GM12878 (cell line): ENCODE data around the gene EPHB2. TPM values are rescaled to one million over a fixed set of nuclear protein-coding genes. Genes with fewer than 3 reads are reported as not detected.

Source experiments
- ATAC-seq: fragments of 200-7000 bp; cut with Tn5 transposase; 3 replicates; pipeline ENCODE4 v1.9.1; 2020; ENCODE audit warnings: mild to moderate bottlenecking, moderate library complexity
- BruUV-seq: library from RNA; stranded (reverse); fragments of 400-500 nt; replicated peaks from 2 replicates; lab custom pipeline; 2021; lab: Mats Ljungman, UMichigan
- CTCF ChIA-PET: fragments of 300-600 bp; sonication (Branson Sonifier 250); formaldehyde crosslinking; extraction: SDS; loops from one replicate; lab custom pipeline; 2021; ENCODE audit warnings: inconsistent platforms; lab: Yijun Ruan, JAX
- POLR2A ChIA-PET: fragments of 350-600 bp; formaldehyde crosslinking; extraction: SDS; loops from one replicate; lab custom pipeline; 2021; ENCODE audit warnings: inconsistent platforms; lab: Charles Lee
- RAD21 ChIA-PET: fragments of 300-600 bp; sonication (Branson Sonifier 250); formaldehyde crosslinking; loops from one replicate; lab custom pipeline; 2023; ENCODE audit warnings: antibody characterized with exemption; ENCODE audit not compliant: unreplicated experiment; lab: Charles Lee
- SMC1A ChIA-PET: fragments of 300-600 bp; sonication (Branson Sonifier 250); formaldehyde crosslinking; loops from one replicate; lab custom pipeline; 2023; ENCODE audit not compliant: unreplicated experiment, uncharacterized antibody; lab: Charles Lee
- DNase-seq: peaks from one replicate; pipeline ENCODE4 v3.0.0-alpha.2; 2011; ENCODE audit warnings: low read depth, low spot score
- FAIRE-seq: peaks from 3 replicates; lab custom pipeline; 2011; peaks lifted over from hg19 to GRCh38; lab: Jason Lieb, UNC
- H2AFZ ChIP-seq: 2 replicates; pipeline ENCODE4 v1.6.0; 2011; ENCODE audit warnings: low read depth, low read length, control low read depth; ENCODE audit not compliant: control insufficient read depth
- H3K27ac ChIP-seq: 2 replicates; pipeline ENCODE4 v1.5.1; 2011; ENCODE audit warnings: control low read depth; ENCODE audit not compliant: control insufficient read depth, insufficient read depth
- H3K27me3 ChIP-seq, 2 experiments: replicated peaks in 1 of 2; 2 replicates each; pipeline versions ENCODE4 v1.6.0 to v1.6.1; 2011; ENCODE audit warnings: low read length in 1 of 2; ENCODE audit not compliant: control insufficient read depth in 2 of 2, insufficient read depth in 2 of 2
- H3K36me3 ChIP-seq, 2 experiments: 2 replicates each; pipeline ENCODE4 v1.5.1; 2011; ENCODE audit warnings: low read length in 1 of 2; ENCODE audit not compliant: control insufficient read depth in 2 of 2, insufficient read depth in 2 of 2
- H3K4me1 ChIP-seq: 2 replicates; pipeline ENCODE4 v1.6.1; 2011; ENCODE audit warnings: mild to moderate bottlenecking, low read length, moderate library complexity, mixed read lengths; ENCODE audit not compliant: control insufficient read depth, insufficient read depth
- H3K4me2 ChIP-seq: 2 replicates; pipeline ENCODE4 v1.6.0; 2011; ENCODE audit warnings: control low read depth; ENCODE audit not compliant: control insufficient read depth, insufficient read depth
- H3K4me3 ChIP-seq: fragments of 200-600 bp; sonication (generic); 2 replicates; pipeline ENCODE4 v1.5.1; 2016
- H3K79me2 ChIP-seq: 2 replicates; pipeline ENCODE4 v1.6.0; 2011; ENCODE audit warnings: low read length; ENCODE audit not compliant: control insufficient read depth, insufficient read depth
- H3K9ac ChIP-seq: 2 replicates; pipeline ENCODE4 v1.8.0; 2011; ENCODE audit warnings: low read length, control low read depth, mixed read lengths; ENCODE audit not compliant: control insufficient read depth, insufficient read depth
- H3K9me3 ChIP-seq: replicated peaks from 3 replicates; pipeline ENCODE4 v1.5.1; 2011; ENCODE audit warnings: mild to moderate bottlenecking, low read length; ENCODE audit not compliant: control insufficient read depth, insufficient read depth
- H4K20me1 ChIP-seq: 2 replicates; pipeline ENCODE4 v1.6.0; 2011; ENCODE audit not compliant: control insufficient read depth, insufficient read depth
- HDAC6 ChIP-seq: fragments of 200-600 bp; sonication (generic); IDR thresholded peaks from one replicate; pipeline ENCODE4 v1.8.0; 2017; ENCODE audit warnings: antibody characterized with exemption; ENCODE audit not compliant: unreplicated experiment
- NBN ChIP-seq: fragments of 450-650 bp; IDR thresholded peaks from 2 replicates; pipeline ENCODE4 v1.6.1; 2016
- NR2F1 ChIP-seq: fragments of 450-650 bp; conservative IDR thresholded peaks from 2 replicates; pipeline ENCODE4 v1.6.1; 2017; ENCODE audit warnings: mild to moderate bottlenecking
- SIX5 ChIP-seq: IDR thresholded peaks from 2 replicates; pipeline ENCODE4 v1.6.1; 2011; ENCODE audit warnings: mild to moderate bottlenecking, low read depth, low read length, moderate library complexity; ENCODE audit not compliant: severe bottlenecking
- TAF1 ChIP-seq: IDR thresholded peaks from 2 replicates; pipeline ENCODE4 v1.6.1; 2011; ENCODE audit warnings: mild to moderate bottlenecking, low read depth, low read length, borderline replicate concordance
- YBX1 ChIP-seq: fragments of 450-650 bp; IDR thresholded peaks from 2 replicates; pipeline ENCODE4 v1.6.1; 2016; ENCODE audit warnings: antibody characterized with exemption
- ZNF24 ChIP-seq: fragments of 450-650 bp; IDR thresholded peaks from 2 replicates; pipeline ENCODE4 v1.6.1; 2017; ENCODE audit warnings: antibody characterized with exemption, mild to moderate bottlenecking
- WGBS: methylation state at CpG from one replicate; pipeline ENCODE4 v1.1.6; 2016; ENCODE audit warnings: low lambda C conversion rate; ENCODE audit not compliant: insufficient replicate concordance, insufficient coverage; ENCODE audit errors: missing lambda C conversion rate; 5-methylcytosine and 5-hydroxymethylcytosine counted together
- in situ Hi-C: fragments of 300-500 bp; cut with MboI; formaldehyde crosslinking; loops from 9 replicates; pipeline ENCODE4 v1.14.3; 2018; ENCODE audit warnings: mixed read lengths
- intact Hi-C: fragments of 100-400 bp; cut with micrococcal nuclease; formaldehyde crosslinking; loops from one replicate; pipeline ENCODE4 v1.14.2; 2022; ENCODE audit not compliant: unreplicated experiment
- polyA plus RNA-seq, 11 experiments: library from polyadenylated mRNA; depleted of rRNA in 4 of 11; unstranded in 6 of 11; stranded (reverse) in 5 of 11; fragments of >200 nt; fragmentation: Nextera tagmentation in 4 of 11; fragmentation: Illumina TruSeq in 1 of 11; extraction: Ambion mirVana in 4 of 11; extraction: Trizol in 1 of 11; gene quantifications; 1 replicate in 1 of 11; 2 replicates in 10 of 11; pipeline versions ENCODE4 v1.2.1 to v1.2.3, GENCODE V29; 2011 to 2016; ENCODE audit warnings: inconsistent platforms in 2 of 11, missing spikeins in 2 of 11, low read depth in 1 of 11
- total RNA-seq, 4 experiments: library from RNA; depleted of rRNA in 3 of 4; stranded (reverse); fragments of >200 nt in 3 of 4; fragmentation: Illumina TruSeq in 1 of 4; extraction: Trizol in 1 of 4; gene quantifications; 2 replicates each; pipeline versions ENCODE4 v1.2.1 to v1.2.3, GENCODE V29; 2013 to 2021
- TF ChIP-seq, protein P1 (sequence below): IDR thresholded peaks from 2 replicates; pipeline ENCODE4 v1.6.1; 2011; ENCODE audit warnings: mild to moderate bottlenecking, low read depth, low read length, moderate library complexity; ENCODE audit not compliant: insufficient replicate concordance

EPHB2 gene
- total and polyA plus RNA-seq, 10 of the 15 experiments (the other 5 are each of a cell fraction or from before 2014, with no cell fraction given) = 0.13 to 3.3 (median 0.92) TPM

- Histone ChIP-seq H3K4me3 (no peak overlapping the region), H3K9ac (no peak overlapping the region), H3K9me3 (no peaks in the 10 kb centered on the region), H3K79me2 (no peaks in the 10 kb centered on the region), H3K4me2 (no peak overlapping the region), H3K4me1 (peaks cover 17% of the 10 kb centered on the region), H4K20me1 (no peaks in the 10 kb centered on the region), H3K27me3 (no peaks in the 10 kb centered on the region), H3K36me3 (no peaks in the 10 kb centered on the region), H2AFZ (no peak overlapping the region), H3K27ac (no peak overlapping the region)
- BruUV-seq = no TSS peak
- ChIA-PET RAD21 (no interaction called here), SMC1A (interaction anchor here (0.6 kb wide), 1 partner anchor 29 kb away, joined by 3 read pairs; no protein-coding TSS in a partner anchor), CTCF (no interaction called here), POLR2A (no interaction called here)
- WGBS = 75% methylated on average over 4 of the region's 4 CpGs
- intact Hi-C loops (no loop called here), in situ Hi-C loops (no loop called here)
- no peak for TF ChIP-seq YBX1
- no peak for TF ChIP-seq SIX5
- no peak for TF ChIP-seq NR2F1
- no peak for TF ChIP-seq NBN
- TF ChIP-seq TAF1 = no peak
- TF ChIP-seq, protein P1, sequence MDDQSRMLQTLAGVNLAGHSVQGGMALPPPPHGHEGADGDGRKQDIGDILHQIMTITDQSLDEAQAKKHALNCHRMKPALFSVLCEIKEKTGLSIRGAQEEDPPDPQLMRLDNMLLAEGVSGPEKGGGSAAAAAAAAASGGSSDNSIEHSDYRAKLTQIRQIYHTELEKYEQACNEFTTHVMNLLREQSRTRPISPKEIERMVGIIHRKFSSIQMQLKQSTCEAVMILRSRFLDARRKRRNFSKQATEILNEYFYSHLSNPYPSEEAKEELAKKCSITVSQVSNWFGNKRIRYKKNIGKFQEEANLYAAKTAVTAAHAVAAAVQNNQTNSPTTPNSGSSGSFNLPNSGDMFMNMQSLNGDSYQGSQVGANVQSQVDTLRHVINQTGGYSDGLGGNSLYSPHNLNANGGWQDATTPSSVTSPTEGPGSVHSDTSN = no peak
- FAIRE-seq (no peak), DNase-seq (no peak), ATAC-seq (no peak)
Observed at GRCh38 chr1:22747735-22748073, 37.1 kb downstream of the EPHB2 start.

- Histone ChIP-seq H3K4me2 (peak overlapping the region; percentile 69), H2AFZ (no peak overlapping the region)
- intact Hi-C loops = no loop called here
- TF ChIP-seq ZNF24 (peak; percentile 81), HDAC6 (no peak)
- TF ChIP-seq, all 136 proteins: peak for 1
- Histone ChIP-seq H3K36me3 (no peaks in the 10 kb centered on the region), H3K9me3 (no peaks in the 10 kb centered on the region), H3K4me3 (no peak overlapping the region), H3K4me1 (peaks cover 33% of the 10 kb centered on the region), H3K27me3 (no peaks in the 10 kb centered on the region), H3K9ac (no peak overlapping the region), H3K27ac (no peak overlapping the region), H3K79me2 (no peaks in the 10 kb centered on the region), H4K20me1 (no peaks in the 10 kb centered on the region)
- FAIRE-seq (no peak), ATAC-seq (no peak), DNase-seq (no peak)
- ChIA-PET SMC1A (no interaction called here), CTCF (interaction anchor here (0.7 to 1.3 kb wide), 3 partner anchors 9 to 46 kb away, joined by 3 read pairs; no protein-coding TSS in a partner anchor), POLR2A (no interaction called here), RAD21 (no interaction called here)
- 74% methylated on average over 4 of the region's 4 CpGs for WGBS
- in situ Hi-C loops = no loop called here
- BruUV-seq = no TSS peak
Observed at GRCh38 chr1:22749503-22749902, 38.9 kb downstream of the EPHB2 start.
